ENCODE measurements around the gene C1orf35. TPM values are rescaled to one million over a fixed set of nuclear protein-coding genes. Genes with fewer than 3 reads are reported as not detected.

C1orf35 gene
- total and polyA plus RNA-seq, 9 donors = 2.8 to 29.3 (median 21.0) TPM

DNA sequence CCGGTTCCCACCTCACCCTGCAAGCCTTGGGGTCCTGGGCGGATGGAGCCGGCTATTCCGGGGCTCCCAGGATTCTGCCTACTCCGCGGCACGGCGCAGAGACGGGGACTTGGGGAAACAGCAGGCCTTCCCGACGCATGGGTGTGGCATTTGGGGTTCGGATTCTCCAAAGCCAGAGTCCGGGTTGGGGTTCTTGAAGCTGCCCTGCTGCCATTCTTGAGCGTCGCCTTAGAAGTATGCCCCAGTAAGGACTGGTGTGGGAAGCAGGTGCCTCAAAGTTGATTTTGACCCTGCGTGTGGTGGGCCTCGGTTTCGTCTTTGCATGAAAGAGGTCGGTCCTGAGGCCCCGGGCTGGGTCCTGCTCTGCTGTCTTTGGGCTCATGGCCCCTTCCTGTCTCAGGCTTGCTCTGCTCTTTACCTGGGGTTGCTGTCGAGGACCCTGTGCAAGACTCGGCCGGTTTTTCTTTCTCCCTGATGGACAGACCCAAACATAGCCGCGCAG is 37.6 kb upstream of the C1orf35 start:
- H3K27ac ChIP-seq = peak overlapping the region; percentile 24 to 88
- no peaks in the 10 kb centered on the region for H3K27me3 ChIP-seq
- H3K36me3 ChIP-seq = no peaks in the 10 kb centered on the region
- no peaks in the 10 kb centered on the region for H3K9me3 ChIP-seq
- 1 to 5% (median 3%) methylated on average over 24 to 25 of the region's 25 CpGs for WGBS, 3 donors
- TF ChIP-seq, protein P1, sequence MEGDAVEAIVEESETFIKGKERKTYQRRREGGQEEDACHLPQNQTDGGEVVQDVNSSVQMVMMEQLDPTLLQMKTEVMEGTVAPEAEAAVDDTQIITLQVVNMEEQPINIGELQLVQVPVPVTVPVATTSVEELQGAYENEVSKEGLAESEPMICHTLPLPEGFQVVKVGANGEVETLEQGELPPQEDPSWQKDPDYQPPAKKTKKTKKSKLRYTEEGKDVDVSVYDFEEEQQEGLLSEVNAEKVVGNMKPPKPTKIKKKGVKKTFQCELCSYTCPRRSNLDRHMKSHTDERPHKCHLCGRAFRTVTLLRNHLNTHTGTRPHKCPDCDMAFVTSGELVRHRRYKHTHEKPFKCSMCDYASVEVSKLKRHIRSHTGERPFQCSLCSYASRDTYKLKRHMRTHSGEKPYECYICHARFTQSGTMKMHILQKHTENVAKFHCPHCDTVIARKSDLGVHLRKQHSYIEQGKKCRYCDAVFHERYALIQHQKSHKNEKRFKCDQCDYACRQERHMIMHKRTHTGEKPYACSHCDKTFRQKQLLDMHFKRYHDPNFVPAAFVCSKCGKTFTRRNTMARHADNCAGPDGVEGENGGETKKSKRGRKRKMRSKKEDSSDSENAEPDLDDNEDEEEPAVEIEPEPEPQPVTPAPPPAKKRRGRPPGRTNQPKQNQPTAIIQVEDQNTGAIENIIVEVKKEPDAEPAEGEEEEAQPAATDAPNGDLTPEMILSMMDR (IDR thresholded peaks at IDR 0.05) = no peak
- TF ChIP-seq EP300 (IDR thresholded peaks at IDR 0.05) (no peak), POLR2A (IDR thresholded peaks at IDR 0.05) (no peak)
- peak overlapping the region; percentile 83 for H3K4me3 ChIP-seq
- intact Hi-C loops (cut with DNase I) = loop anchor here in 1 of 4 donors (1.0 kb wide), 1 partner anchor 25 kb away; the partner anchor contains the start of gene IBA57
- DNase-seq = peak in 1 of 5 donors; percentile 38
- peaks cover 16% of the 10 kb centered on the region for H3K4me1 ChIP-seq (ENCODE audit: insufficient read depth)

DNA sequence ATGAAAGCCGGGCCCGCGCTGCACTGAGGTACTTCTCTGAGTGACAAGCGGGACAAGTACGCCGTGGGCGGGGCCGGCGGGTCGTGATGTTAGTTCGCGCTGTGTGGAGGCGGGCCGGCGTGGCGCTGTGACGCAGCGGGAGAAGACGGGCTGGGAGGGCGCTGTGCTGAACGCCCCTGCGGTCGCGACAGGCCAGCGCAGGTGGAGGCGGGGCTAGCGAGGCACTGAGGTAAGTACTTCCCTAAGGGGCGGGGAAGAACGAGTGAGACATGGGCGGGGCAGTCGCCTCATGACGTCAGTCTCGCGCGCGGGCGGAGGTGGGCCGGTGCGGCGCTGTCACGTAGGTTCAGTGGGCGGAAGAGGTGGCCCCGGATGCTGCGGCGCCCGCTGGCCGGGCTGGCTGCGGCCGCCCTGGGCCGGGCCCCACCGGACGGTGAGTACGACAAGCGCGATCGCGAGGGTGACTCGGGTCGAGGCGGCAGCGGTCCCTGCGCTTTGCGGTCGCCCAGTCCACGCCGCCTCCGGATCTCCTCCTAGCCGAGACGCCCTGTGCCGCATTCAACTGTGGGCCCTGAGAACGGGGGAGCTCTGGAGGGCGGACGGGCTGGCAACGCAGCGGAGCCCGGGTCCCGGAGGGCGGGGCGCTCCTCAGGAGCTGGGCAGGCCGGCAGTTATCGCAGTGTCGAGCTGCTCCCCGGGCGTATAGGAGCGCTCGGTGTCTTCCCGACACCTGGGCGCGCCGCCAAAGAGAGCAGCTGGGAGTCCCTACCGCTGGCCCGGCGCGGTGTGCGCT is 37.0 kb upstream of the C1orf35 start, which contains the start of gene GUK1:
TSS of gene GUK1 (plus strand) at position 349 of the 793 bp plus-strand sequence. CDS start at position 373, 24 bp downstream.
- H3K27me3 ChIP-seq = no peaks in the 10 kb centered on the region
- WGBS, 3 donors = 0% methylated on average over 78 to 95 of the region's 95 CpGs
- DNase-seq = peak; percentile 99 to 100 (median 99)
- peak within 1 kb of the TSS; percentile 83 for H3K4me3 ChIP-seq
- H3K9me3 ChIP-seq = no peaks in the 10 kb centered on the region
- H3K27ac ChIP-seq = peak within 1 kb of the TSS; percentile 49 to 88
- intact Hi-C loops (cut with DNase I) = loop anchor here in 2 of 4 donors (1.0 to 10.0 kb wide), 2 partner anchors 25 to 345 kb away; partner anchors contain the start of genes IBA57 (in 1 of the 2) and RNF187 (in 1 of the 2)
- H3K36me3 ChIP-seq = no peaks in the 10 kb centered on the region
- peaks cover 16% of the 10 kb centered on the region for H3K4me1 ChIP-seq (ENCODE audit: insufficient read depth)
- peak; percentile 81 for TF ChIP-seq EP300 (IDR thresholded peaks at IDR 0.05)
- TF ChIP-seq, protein P1 (IDR thresholded peaks at IDR 0.05) = peak; percentile 20 to 62 (median 55)
- TF ChIP-seq POLR2A (IDR thresholded peaks at IDR 0.05) = peak; percentile 96

DNA sequence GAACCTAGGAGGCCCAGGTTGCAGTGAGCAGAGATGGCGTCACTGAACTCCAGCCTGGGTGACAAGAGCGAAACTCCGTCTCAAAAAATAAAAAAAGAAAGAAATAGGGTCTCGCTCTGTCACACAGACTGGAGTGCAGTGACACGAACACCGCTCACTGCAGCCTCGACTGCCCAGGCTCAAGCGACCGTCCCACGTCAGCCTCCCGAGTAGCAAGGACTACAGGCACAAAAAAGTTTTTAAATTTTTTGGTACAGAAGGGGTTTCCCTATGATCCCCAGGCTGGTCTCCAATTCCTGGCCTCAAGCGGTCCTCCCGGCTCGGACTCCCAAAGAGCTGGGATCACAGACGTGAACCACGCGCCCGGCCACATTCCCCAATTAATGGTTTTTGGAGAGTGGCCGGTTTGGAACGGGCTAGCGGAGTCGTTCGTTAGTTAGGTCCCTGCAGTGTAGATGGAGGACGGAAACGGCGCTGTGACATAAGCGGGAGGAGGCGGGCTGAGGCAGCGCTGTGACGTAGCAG is 36.3 kb upstream of the C1orf35 start:
- Histone ChIP-seq H3K9me3 (no peaks in the 10 kb centered on the region), H3K4me3 (peak overlapping the region; percentile 83), H3K27me3 (no peaks in the 10 kb centered on the region), H3K36me3 (no peaks in the 10 kb centered on the region), H3K27ac (peak overlapping the region; percentile 49 to 88), H3K4me1 (ENCODE audit: insufficient read depth) (peaks cover 16% of the 10 kb centered on the region)
- DNase-seq = no peak
- TF ChIP-seq EP300 (IDR thresholded peaks at IDR 0.05) = no peak
- TF ChIP-seq POLR2A (IDR thresholded peaks at IDR 0.05) = peak; percentile 26
- 20 to 22% (median 20%) methylated on average over 30 of the region's 30 CpGs for WGBS, 3 donors
- intact Hi-C loops (cut with DNase I) = loop anchor here in 1 of 4 donors (10.0 kb wide), 1 partner anchor 345 kb away; the partner anchor contains the start of gene RNF187

DNA sequence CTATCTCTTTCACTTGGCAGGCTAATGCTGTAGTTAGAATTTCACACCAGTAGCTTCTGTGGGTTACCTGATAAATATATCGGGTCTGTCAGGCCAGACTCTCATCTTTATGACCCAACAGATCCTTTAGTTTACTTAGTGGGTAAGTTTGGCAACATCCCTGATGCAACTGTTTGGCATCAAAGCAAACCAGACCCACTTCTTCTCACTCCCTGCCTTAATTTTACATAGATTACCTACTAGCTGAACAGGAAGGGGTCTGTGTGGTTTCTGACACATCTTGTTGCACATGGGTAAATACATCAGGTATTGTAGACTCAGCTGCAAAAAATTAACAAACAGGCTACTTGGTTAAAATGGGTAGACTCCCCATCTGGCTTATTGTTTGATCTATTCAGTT is 33.8 kb upstream of the C1orf35 start:
- no peak overlapping the region for H3K4me3 ChIP-seq
- no peak for DNase-seq
- 25 to 45% (median 32%) methylated on average over 1 of the region's 1 CpG for WGBS, 3 donors
- H3K36me3 ChIP-seq = no peaks in the 10 kb centered on the region
- intact Hi-C loops (cut with DNase I) = loop anchor here in 1 of 4 donors (10.0 kb wide), 1 partner anchor 348 kb away; the partner anchor contains the start of gene RNF187
- no peaks in the 10 kb centered on the region for H3K9me3 ChIP-seq
- no peak overlapping the region for H3K27ac ChIP-seq
- no peaks in the 10 kb centered on the region for H3K27me3 ChIP-seq
- TF ChIP-seq POLR2A (IDR thresholded peaks at IDR 0.05) (no peak), EP300 (IDR thresholded peaks at IDR 0.05) (no peak)
- TF ChIP-seq, protein P1 (IDR thresholded peaks at IDR 0.05) = no peak
- H3K4me1 ChIP-seq (ENCODE audit: insufficient read depth) = peaks cover 9% of the 10 kb centered on the region
